Mesothelial cell of epicardium (in vitro differentiated cells): ENCODE measurements around the gene SPRR4. TPM values are rescaled to one million over a fixed set of nuclear protein-coding genes. Genes with fewer than 3 reads are reported as not detected.

Experiments
- DNase-seq, 2 experiments: peaks; one replicate each; pipeline ENCODE4 v3.0.0; 2021; ENCODE audit warnings: low spot score in 2 of 2; ENCODE audit not compliant: unreplicated experiment in 2 of 2
- H3K27ac Mint-ChIP-seq: 2 replicates; pipeline ENCODE4 v1.8.0; 2021; ENCODE audit warnings: mixed read lengths
- H3K27me3 Mint-ChIP-seq: 2 replicates; pipeline ENCODE4 v1.8.0; 2021; ENCODE audit warnings: low read depth, mixed read lengths
- H3K36me3 Mint-ChIP-seq: 2 replicates; pipeline ENCODE4 v1.8.0; 2021; ENCODE audit warnings: mixed read lengths
- H3K4me1 Mint-ChIP-seq: 2 replicates; pipeline ENCODE4 v1.8.0; 2021; ENCODE audit warnings: mixed read lengths
- H3K4me3 Mint-ChIP-seq: 2 replicates; pipeline ENCODE4 v1.8.0; 2021; ENCODE audit warnings: mild to moderate bottlenecking, moderate library complexity, mixed read lengths
- H3K9me3 Mint-ChIP-seq: 2 replicates; pipeline ENCODE4 v1.8.0; 2021; ENCODE audit warnings: mixed read lengths
- CTCF ChIP-seq: fragments of 200-600 bp; sonication (generic); IDR thresholded peaks from one replicate; pipeline ENCODE4 v1.5.0; 2021; ENCODE audit warnings: antibody characterized with exemption; ENCODE audit not compliant: unreplicated experiment
- total RNA-seq: library from RNA; stranded (reverse); gene quantifications from 3 replicates; pipeline ENCODE4 v1.2.1, GENCODE V29; 2021

SPRR4 gene
- not detected in 3 replicates for total RNA-seq

- no peaks in the 10 kb centered on the region for H3K36me3 Mint-ChIP-seq
Observed at GRCh38 chr1:152970495-152970894, at the start of gene SPRR4. Gene SPRR4, plus strand, starts transcription at chr1:152970648. Its CDS starts 1,243 bp downstream, at chr1:152971891.

GRCh38 chr1:152924191-152924590 lies 46.3 kb upstream of the SPRR4 start:
- no peak for TF ChIP-seq CTCF
- no peak for DNase-seq
- H3K9me3 Mint-ChIP-seq, result peaks cover 33% of the 10 kb centered on the region
- H3K4me1 Mint-ChIP-seq, result no peaks in the 10 kb centered on the region
- no peaks in the 10 kb centered on the region for H3K36me3 Mint-ChIP-seq
- no peaks in the 10 kb centered on the region for H3K27me3 Mint-ChIP-seq
- H3K4me3 Mint-ChIP-seq, result no peak overlapping the region
- no peak overlapping the region for H3K27ac Mint-ChIP-seq

More at GRCh38 chr1:152970495-152970894, at the start of gene SPRR4:
- Mint-ChIP-seq H3K9me3 (peaks cover 15% of the 10 kb centered on the region), H3K4me3 (no peak within 1 kb of the TSS), H3K27ac (no peak within 1 kb of the TSS), H3K27me3 (peaks cover 21% of the 10 kb centered on the region), H3K4me1 (no peaks in the 10 kb centered on the region)
- TF ChIP-seq CTCF, result no peak
- no peak for DNase-seq

GRCh38 chr1:152926091-152926490 lies 44.4 kb upstream of the SPRR4 start:
- peaks cover 37% of the 10 kb centered on the region for H3K9me3 Mint-ChIP-seq
- H3K27me3 Mint-ChIP-seq, result no peaks in the 10 kb centered on the region
- H3K36me3 Mint-ChIP-seq, result no peaks in the 10 kb centered on the region
- TF ChIP-seq CTCF, result no peak
- DNase-seq, result no peak
- H3K27ac Mint-ChIP-seq, result no peak overlapping the region
- H3K4me3 Mint-ChIP-seq, result no peak overlapping the region
- H3K4me1 Mint-ChIP-seq, result no peaks in the 10 kb centered on the region

- Mint-ChIP-seq H3K4me1 (no peaks in the 10 kb centered on the region), H3K4me3 (no peak overlapping the region), H3K27ac (no peak overlapping the region), H3K9me3 (peaks cover 24% of the 10 kb centered on the region), H3K27me3 (no peaks in the 10 kb centered on the region), H3K36me3 (no peaks in the 10 kb centered on the region)
- no peak for TF ChIP-seq CTCF
- no peak for DNase-seq
Observed at GRCh38 chr1:152928671-152929070, 41.8 kb upstream of the SPRR4 start.

GRCh38 chr1:152932170-152932811 lies 38.2 kb upstream of the SPRR4 start:
- H3K36me3 Mint-ChIP-seq, result no peaks in the 10 kb centered on the region
- H3K27ac Mint-ChIP-seq, result no peak overlapping the region
- no peak for DNase-seq
- no peak for TF ChIP-seq CTCF
- H3K4me1 Mint-ChIP-seq, result no peaks in the 10 kb centered on the region
- H3K4me3 Mint-ChIP-seq, result no peak overlapping the region
- H3K27me3 Mint-ChIP-seq, result no peaks in the 10 kb centered on the region
- H3K9me3 Mint-ChIP-seq, result peaks cover 21% of the 10 kb centered on the region
